Left ventricle myocardium inferior (tissue), 1 donor: ENCODE data around the gene FCER1G. TPM values are rescaled to one million over a fixed set of nuclear protein-coding genes. Genes with fewer than 3 reads are reported as not detected.

Source experiments
- DNase-seq: peaks from one replicate; pipeline ENCODE4 v3.0.0-alpha.2; 2020
- H3K27ac ChIP-seq: fragments of 200-600 bp; replicated peaks from 2 replicates; pipeline ENCODE4 v1.8.0; 2021
- H3K27me3 ChIP-seq: fragments of 200-600 bp; 2 replicates; pipeline ENCODE4 v1.8.0; 2021; ENCODE audit warnings: low read depth
- H3K36me3 ChIP-seq: fragments of 200-600 bp; 2 replicates; pipeline ENCODE4 v1.8.0; 2021
- H3K4me1 ChIP-seq: fragments of 200-600 bp; 2 replicates; pipeline ENCODE4 v1.8.0; 2021
- H3K4me3 ChIP-seq: fragments of 200-600 bp; 2 replicates; pipeline ENCODE4 v1.8.0; 2021; ENCODE audit warnings: mild to moderate bottlenecking, moderate library complexity
- H3K9me3 ChIP-seq: fragments of 200-600 bp; replicated peaks from 2 replicates; pipeline ENCODE4 v1.8.0; 2021
- intact Hi-C: fragments of 100-400 bp; cut with micrococcal nuclease; formaldehyde crosslinking; loops from one replicate; pipeline ENCODE4 v1.11.0; 2022
- total RNA-seq: library from RNA; stranded (reverse); fragmentation: NEBNext Ultra II Directional; extraction: Animal tissue kit (Norgen Biotek cat#: 25700); gene quantifications from one replicate; pipeline ENCODE4 v1.2.1, GENCODE V29; 2021
- TF ChIP-seq, protein P1 (sequence below): fragments of 200-600 bp; IDR thresholded peaks from 2 replicates; pipeline ENCODE4 v1.8.0; 2021; ENCODE audit warnings: antibody characterized with exemption, mild to moderate bottlenecking, borderline replicate concordance
- donor health status: DM: no; HTN: yes; CAD: no; lungs with severe emphysema.

The FCER1G gene
- total RNA-seq, 1 donor from 2014 or later: 22.0 TPM

GRCh38 chr1:161198194-161198896 is 16.8 kb upstream of the FCER1G start:
- intact Hi-C loops: no loop called here
- H3K4me3 ChIP-seq: peak overlapping the region; percentile 67

DNA sequence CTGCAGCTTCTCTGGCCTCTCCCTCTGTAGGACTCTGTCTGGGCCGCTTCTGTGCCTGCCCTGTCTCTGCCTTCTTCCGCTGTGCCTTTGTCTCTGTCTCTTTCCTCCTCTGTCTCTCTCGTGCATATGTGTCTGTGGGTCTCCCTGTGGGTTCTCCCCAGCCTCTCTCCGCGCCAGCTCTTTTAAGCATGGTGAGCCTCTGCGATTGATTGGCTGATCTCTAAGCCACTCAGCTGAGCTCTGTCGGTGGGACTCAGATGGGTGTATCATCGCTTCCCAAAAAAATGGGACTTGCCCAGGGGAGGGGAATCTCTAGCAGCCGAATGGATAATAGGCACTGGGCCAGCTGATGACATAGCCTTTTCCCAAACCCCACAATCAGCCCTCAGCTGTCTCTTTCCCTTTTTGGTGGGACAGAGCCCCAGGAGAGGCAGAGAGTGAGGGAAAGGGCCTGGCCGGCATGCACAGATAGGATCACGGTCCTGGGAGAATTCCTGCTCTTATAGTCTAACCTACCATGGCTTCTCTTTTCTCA is 16.1 kb upstream of the FCER1G start, which contains the start of gene ADAMTS4:
ADAMTS4 (minus strand) TSS at position 158 of the 535 bp plus-strand sequence. CDS start 427 bp downstream, outside the sequence.
- DNase-seq: peak; percentile 73
- Histone ChIP-seq H3K36me3 (peaks cover 17% of the 10 kb centered on the region), H3K4me1 (peaks cover 96% of the 10 kb centered on the region), H3K9me3 (no peaks in the 10 kb centered on the region), H3K4me3 (peak within 1 kb of the TSS; percentile 67), H3K27ac (peak within 1 kb of the TSS; percentile 99), H3K27me3 (no peaks in the 10 kb centered on the region)
- TF ChIP-seq, protein P1, sequence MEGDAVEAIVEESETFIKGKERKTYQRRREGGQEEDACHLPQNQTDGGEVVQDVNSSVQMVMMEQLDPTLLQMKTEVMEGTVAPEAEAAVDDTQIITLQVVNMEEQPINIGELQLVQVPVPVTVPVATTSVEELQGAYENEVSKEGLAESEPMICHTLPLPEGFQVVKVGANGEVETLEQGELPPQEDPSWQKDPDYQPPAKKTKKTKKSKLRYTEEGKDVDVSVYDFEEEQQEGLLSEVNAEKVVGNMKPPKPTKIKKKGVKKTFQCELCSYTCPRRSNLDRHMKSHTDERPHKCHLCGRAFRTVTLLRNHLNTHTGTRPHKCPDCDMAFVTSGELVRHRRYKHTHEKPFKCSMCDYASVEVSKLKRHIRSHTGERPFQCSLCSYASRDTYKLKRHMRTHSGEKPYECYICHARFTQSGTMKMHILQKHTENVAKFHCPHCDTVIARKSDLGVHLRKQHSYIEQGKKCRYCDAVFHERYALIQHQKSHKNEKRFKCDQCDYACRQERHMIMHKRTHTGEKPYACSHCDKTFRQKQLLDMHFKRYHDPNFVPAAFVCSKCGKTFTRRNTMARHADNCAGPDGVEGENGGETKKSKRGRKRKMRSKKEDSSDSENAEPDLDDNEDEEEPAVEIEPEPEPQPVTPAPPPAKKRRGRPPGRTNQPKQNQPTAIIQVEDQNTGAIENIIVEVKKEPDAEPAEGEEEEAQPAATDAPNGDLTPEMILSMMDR: no peak
- intact Hi-C loops: no loop called here

More at GRCh38 chr1:161198194-161198896, 16.8 kb upstream of the FCER1G start:
- H3K27me3 ChIP-seq: no peaks in the 10 kb centered on the region
- peaks cover 96% of the 10 kb centered on the region for H3K4me1 ChIP-seq
- H3K36me3 ChIP-seq: peaks cover 14% of the 10 kb centered on the region
- TF ChIP-seq, protein P1: no peak
- peak; percentile 34 for DNase-seq
- no peaks in the 10 kb centered on the region for H3K9me3 ChIP-seq
- H3K27ac ChIP-seq: peak overlapping the region; percentile 99

DNA sequence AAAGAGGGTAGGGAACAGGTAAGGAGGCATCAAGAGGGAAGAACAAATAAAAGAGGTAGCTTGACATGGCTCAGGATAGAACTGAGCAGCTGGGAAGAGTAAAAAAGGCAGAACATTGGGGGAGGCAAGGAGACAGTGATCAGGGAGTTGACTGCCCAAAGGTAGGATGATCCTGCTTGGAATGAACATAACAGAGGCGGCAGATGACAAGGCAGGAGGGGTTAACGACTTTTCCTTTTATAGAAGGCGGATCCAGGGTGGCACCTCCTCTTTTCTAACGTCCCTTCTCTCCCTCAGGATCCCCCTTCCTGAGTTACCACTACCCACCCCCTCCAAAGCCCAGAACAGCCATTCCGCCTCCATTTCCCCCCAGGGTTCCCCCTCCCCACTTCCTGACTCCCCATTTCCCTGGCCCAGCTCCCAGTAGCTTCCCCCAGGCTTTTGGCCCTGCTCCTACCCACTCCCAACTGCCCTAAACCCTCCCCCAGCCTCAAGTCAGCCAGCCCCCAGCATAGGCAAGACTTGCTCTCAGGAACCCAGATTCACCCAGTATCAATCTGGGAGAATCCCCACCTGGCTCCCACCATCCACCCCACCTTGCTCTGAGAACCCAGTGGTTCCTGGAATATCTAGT is 15.5 kb upstream of the FCER1G start:
- H3K4me1 ChIP-seq: peaks cover 96% of the 10 kb centered on the region
- H3K27ac ChIP-seq: peak overlapping the region; percentile 99
- peaks cover 22% of the 10 kb centered on the region for H3K36me3 ChIP-seq
- intact Hi-C loops: no loop called here
- DNase-seq: no peak
- H3K27me3 ChIP-seq: no peaks in the 10 kb centered on the region
- H3K4me3 ChIP-seq: peak overlapping the region; percentile 67
- H3K9me3 ChIP-seq: no peaks in the 10 kb centered on the region
- TF ChIP-seq, protein P1: no peak

DNA sequence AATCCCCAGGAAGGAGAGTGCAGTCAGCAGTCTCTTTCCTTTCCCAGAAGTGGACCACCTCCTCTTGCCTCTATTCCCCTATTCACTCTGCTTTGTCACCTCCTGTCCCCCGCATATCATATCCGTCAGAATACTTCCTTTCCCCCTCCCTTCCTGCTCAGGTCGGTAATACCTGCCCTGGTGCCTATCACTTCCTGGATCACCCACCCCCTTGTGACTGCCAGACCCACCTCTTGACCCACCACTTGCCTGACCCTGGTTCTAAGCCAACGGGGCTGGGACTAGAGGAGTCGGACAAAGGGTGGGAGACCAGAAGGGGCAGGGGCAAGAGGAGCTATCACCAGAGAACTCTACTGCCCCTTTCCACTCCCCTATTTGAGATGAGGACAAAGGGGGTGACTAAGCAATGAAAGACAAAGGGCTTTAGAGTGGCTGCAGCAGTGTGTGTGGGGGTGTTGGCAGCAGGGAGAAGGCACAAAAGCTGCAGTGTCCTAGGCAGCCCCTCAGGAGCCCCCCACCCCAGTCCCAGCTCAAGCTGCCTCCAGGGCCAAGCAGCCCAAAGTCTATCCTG is 14.6 kb upstream of the FCER1G start:
- Histone ChIP-seq H3K4me1 (peaks cover 96% of the 10 kb centered on the region), H3K4me3 (peak overlapping the region; percentile 86)
- TF ChIP-seq, protein P1: no peak

GRCh38 chr1:161200992-161201835 is 13.9 kb upstream of the FCER1G start:
- H3K4me3 ChIP-seq: peak overlapping the region; percentile 86
- peaks cover 30% of the 10 kb centered on the region for H3K36me3 ChIP-seq
- no peaks in the 10 kb centered on the region for H3K27me3 ChIP-seq
- TF ChIP-seq, protein P1: no peak
- H3K4me1 ChIP-seq: peaks cover 96% of the 10 kb centered on the region
- no peaks in the 10 kb centered on the region for H3K9me3 ChIP-seq
- peak; percentile 56 for DNase-seq
- H3K27ac ChIP-seq: peak overlapping the region; percentile 99
- intact Hi-C loops: no loop called here

More for the DNA sequence above, 14.6 kb upstream of the FCER1G start:
- H3K9me3 ChIP-seq: no peaks in the 10 kb centered on the region
- peaks cover 26% of the 10 kb centered on the region for H3K36me3 ChIP-seq
- no peak for DNase-seq
- no peaks in the 10 kb centered on the region for H3K27me3 ChIP-seq
- intact Hi-C loops: no loop called here
- H3K27ac ChIP-seq: peak overlapping the region; percentile 99
